PC-9 (cell line): ENCODE data around the gene NALCN.

ENCODE experiments used
- CTCF ChIP-seq: fragments of 200-600 bp; sonication (generic); conservative IDR thresholded peaks from 2 replicates; pipeline ENCODE4 v1.6.1; 2017; ENCODE audit warnings: mixed run types, antibody characterized with exemption, mild to moderate bottlenecking, moderate library complexity
- EZH2 ChIP-seq: fragments of 200-600 bp; sonication (generic); IDR thresholded peaks from 2 replicates; pipeline ENCODE4 v1.8.0; 2017; ENCODE audit warnings: antibody characterized with exemption, low read depth

- no peak for TF ChIP-seq CTCF
- no peak for TF ChIP-seq EZH2
Observed at GRCh38 chr13:101242720-101243119, 173.6 kb downstream of the NALCN start.
